ENCODE measurements around the gene MEGF8.

MEGF8 gene

DNA sequence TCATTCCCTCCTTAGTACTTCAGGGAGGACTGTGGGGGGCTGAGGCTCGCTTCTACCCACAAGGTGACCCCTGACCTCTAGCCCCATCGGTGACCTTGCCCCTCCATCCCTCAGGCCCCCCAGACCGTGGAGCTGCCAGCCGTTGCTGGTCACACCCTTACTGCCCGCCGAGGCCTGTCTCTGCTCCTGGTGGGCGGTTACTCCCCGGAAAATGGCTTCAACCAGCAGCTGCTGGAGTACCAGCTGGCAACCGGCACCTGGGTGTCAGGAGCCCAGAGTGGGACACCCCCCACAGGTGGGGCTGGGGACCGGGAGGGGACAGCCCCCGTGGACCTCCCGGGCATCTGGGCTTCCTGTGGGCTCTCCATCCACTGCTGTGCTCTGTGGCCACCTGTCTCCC lies 31.9 kb downstream of the MEGF8 start:
- DNase-seq, result no peak

DNA sequence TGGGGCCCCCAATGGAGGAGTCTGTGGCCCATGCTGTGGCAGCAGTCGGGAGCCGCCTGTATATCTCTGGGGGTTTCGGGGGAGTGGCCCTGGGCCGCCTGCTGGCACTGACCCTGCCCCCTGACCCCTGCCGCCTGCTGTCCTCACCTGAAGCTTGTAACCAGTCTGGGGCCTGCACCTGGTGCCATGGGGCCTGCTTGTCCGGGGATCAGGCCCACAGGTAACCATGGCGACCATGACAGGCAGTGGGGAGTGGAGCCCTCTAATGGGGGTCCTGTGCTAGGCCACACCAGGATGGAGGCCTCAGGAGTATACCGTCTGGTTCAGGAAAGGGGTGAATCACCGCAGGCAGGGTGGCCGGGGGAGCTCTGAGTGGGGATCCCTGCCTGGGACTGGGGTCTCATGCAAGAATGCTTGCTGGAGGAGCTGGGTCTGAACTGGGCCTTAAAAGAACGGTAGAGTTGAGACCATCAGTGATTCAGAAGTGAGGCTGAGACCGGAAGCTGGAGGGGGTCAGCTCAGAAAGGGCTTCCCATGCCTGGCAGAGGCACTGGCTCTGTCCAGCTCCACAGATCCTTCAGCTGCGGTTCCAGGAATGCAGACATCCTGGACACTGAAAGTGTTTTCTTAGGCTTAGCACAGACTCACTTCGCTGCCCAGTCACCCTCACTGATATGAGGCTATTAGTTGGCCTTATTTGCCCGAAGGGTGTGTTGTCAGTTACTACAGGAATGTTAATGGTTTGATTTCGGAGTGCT lies 35.5 kb downstream of the MEGF8 start:
- DNase-seq, result no peak

DNA sequence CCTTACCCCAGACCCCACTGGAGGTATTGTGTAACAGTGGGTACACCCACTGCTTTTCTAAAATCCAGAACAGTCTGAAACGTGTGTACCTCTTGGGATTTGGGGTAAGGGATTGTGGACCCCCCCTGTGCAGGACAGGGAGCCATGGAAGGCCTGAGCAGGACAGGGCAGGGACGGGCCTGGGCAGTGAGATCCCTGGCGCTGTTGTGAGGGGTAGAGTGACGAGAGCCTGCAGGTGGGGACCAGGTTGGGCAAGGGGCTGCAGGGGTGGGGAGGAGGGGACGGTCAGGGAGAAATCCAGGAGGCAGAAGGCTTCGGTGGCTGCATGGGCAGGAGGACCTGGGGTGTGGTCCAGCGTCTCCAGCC lies 36.1 kb downstream of the MEGF8 start:
- DNase-seq, result no peak

DNA sequence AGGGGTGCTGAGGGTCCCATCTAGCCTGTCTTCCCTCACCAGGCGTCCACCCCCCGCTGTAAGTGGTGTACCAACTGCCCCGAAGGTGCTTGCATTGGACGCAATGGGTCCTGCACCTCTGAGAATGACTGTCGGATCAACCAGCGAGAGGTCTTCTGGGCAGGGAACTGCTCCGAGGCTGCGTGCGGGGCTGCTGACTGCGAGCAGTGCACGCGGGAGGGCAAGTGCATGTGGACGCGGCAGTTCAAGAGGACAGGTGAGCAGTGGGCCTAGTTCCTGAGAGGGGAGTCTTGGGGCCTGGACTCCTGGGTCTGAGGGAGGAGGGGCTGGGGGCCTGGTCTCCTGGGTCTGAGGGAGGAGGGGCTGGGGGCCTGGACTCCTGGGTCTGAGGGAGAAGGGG lies 36.9 kb downstream of the MEGF8 start:
- DNase-seq, result no peak

DNA sequence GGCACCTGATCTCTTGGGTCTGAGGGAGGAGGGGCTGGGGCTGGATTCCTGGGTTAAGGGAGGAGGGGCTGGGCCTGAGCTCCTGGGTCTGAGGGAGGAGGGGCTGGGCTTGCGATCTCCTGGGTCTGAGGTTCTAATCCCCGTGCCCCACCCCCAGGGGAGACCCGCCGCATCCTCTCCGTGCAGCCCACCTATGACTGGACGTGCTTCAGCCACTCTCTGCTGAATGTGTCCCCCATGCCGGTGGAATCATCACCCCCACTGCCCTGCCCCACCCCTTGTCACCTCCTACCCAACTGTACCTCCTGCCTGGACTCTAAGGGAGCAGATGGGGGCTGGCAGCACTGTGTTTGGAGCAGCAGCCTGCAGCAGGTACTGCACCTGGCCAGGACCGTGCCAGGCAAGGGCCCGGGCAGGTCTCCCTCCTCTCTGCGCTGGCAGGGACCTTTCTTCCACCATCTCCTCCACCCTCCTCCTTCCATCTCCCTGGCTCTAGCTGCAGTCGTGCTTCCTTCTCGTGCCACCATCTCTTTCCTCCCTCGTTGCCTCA lies 37.5 kb downstream of the MEGF8 start:
- no peak for DNase-seq

DNA sequence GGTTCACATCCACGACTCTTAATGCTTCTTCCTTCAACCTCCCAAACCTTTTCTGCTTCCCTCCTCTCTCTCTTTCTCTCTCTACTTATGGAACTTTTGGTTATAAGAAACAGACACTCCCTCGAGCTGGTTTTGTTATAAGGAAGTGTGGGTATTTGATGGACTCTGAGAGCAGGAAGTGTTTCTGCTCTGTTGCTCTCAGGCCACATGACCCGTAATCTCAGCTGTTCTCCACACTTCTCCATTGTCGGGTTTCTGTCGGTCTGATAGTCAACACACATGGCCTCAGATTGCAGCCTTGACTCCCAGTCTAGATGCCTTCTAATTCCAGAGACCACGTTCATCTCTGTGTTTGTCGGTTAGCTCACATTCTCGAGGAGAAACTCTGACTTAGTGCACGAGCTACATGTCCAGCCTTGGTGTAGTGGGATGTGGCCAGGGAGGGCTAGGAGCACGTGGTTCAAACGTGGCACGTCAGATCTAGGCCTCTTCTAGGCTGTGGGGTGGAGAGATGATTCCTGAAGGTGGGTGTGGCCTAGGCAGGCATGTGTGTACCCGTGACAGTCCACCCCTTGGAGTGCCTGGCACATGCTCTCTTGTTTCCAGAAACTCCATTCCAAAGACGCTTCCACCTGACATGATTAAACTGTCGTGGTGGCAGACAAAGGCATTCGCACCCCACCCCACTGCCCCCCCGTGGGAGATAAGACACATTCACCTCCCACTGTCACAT lies 38.3 kb downstream of the MEGF8 start:
- no peak for DNase-seq

DNA sequence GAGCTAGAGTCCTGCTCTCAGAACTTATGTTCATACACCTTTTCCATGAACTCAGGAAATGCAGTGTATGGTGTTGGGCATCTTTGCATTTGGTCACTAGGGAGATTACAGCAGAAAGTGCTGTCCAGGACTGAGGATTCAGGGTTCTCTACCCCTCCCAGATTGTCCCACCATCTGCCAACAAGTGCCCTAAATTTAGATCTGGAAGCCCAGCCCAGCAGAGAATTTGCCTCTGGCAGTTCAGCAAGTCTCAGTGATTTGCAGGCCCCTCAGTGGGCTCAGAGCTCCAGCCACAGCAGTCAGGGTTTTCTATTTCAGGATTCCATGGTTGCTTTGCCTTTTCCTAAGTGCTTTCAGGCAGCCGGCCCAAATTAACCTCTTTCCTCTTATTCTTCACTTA lies 41.2 kb downstream of the MEGF8 start:
- DNase-seq, result no peak

DNA sequence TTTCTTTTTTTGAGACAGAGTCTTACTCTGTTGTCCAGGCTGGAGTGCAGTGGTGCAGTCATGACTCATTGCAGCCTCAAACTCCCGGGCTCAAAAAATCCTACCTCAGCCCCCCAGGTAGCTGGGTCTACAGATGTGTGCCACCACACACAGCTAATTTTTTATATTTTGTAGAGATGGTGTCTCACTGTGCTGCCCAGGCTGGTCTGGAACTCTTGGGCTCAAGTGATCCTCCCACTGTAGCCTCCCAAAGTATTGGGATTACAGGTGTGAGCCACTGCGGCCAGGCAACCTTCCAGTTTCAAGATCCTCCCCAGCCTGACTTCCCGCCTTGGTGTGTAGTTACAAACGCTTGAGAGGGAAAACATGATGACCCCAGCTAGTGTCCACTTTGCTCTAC lies 42.5 kb downstream of the MEGF8 start:
- no peak for DNase-seq

DNA sequence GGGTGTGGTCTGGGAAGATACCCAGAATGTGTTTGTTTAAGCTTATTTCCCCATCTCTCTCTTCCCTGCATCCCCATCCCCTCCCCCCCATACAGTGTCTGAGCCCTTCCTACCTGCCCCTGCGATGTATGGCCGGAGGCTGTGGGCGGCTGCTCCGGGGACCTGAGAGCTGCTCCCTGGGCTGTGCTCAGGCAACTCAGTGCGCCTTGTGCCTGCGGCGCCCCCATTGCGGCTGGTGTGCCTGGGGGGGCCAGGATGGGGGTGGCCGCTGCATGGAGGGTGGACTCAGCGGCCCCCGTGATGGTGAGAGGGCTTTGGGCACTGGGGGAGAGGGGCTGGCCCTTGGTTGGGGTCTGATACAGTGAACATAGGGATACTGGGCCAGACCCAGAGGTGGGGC lies 42.9 kb downstream of the MEGF8 start:
- DNase-seq, result no peak

DNA sequence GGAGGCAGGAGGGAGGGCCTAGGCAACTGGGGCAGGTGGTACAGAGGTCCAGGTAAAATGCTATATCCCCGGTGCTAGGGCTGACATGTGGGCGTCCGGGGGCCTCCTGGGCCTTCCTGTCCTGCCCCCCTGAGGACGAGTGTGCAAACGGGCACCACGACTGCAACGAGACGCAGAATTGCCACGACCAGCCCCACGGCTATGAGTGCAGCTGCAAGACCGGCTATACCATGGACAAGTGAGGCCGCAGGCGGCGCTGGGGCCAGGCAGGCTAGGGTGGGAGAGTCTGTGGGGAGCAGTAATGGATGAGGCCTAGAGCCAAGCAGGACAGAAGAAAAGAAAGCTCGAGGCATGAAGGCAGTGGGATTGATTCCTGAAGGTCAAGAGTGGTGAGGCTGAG lies 43.3 kb downstream of the MEGF8 start:
- DNase-seq, result no peak

DNA sequence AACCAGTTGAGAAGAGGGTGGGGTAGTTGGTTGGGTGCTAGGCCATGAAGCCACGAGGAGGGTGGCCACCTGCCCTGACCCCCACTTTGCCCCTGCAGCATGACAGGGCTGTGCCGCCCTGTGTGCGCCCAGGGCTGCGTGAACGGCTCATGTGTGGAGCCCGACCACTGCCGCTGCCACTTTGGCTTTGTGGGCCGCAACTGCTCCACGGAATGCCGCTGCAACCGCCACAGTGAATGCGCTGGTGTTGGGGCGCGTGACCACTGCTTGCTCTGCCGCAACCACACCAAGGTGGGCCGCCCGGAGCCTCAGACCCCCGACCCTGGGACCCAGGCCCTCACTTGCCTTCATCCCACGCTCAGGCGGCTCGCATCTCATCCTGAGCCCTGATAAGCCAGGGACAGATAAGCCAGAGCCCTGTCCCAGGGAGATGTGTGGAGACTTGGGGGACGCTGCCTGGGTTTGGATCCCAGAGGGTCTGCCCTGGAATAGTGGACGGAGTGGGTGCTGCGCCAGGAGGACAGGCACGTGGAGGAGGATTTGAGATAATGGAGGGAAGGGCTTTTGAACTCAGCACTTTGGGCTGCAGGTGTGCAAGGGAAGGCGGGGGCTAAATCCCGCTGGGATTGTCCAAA lies 44.1 kb downstream of the MEGF8 start:
- no peak for DNase-seq

DNA sequence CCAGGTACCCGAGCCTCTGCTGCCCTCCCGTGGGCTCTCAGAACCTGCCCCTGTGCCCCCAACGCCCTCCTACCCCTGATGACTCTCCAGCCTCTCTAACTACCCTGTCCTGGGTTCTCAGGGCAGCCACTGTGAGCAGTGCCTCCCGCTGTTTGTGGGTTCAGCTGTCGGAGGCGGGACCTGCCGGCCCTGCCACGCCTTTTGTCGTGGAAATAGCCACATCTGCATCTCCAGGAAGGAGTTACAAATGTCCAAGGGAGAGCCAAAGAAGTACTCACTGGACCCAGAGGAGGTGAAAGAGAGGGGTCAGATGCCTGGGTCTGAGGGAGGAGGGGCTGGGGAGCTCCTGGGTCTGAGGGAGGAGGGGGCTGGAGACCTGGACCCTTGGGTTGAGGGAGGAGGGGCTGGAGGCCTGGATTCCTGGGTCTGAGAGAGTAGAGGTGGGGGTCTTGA lies 44.7 kb downstream of the MEGF8 start:
- no peak for DNase-seq

DNA sequence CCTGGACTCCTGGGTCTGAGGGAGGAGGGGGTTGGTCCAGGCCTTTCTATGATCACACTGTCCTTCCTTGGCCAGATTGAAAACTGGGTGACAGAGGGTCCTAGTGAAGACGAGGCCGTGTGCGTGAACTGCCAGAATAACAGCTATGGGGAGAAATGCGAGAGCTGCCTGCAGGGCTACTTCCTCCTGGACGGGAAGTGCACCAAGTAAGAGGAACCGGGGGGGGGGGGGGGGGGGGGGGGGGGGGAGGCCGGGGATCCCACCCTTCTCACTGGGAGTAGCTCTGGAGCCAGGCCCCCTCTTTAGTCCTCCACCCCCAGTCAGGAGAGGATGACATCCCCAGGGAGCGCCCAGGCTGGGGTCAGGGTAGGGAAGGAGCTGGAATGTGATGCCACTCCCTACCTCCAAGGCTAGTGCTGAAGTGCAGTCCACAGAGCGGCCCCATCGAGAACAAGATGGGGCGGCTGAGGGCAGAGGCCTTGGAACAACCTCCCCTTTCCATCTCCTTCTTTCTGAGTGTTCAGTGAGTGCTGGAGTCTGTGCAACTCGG lies 45.3 kb downstream of the MEGF8 start:
- DNase-seq, result no peak

DNA sequence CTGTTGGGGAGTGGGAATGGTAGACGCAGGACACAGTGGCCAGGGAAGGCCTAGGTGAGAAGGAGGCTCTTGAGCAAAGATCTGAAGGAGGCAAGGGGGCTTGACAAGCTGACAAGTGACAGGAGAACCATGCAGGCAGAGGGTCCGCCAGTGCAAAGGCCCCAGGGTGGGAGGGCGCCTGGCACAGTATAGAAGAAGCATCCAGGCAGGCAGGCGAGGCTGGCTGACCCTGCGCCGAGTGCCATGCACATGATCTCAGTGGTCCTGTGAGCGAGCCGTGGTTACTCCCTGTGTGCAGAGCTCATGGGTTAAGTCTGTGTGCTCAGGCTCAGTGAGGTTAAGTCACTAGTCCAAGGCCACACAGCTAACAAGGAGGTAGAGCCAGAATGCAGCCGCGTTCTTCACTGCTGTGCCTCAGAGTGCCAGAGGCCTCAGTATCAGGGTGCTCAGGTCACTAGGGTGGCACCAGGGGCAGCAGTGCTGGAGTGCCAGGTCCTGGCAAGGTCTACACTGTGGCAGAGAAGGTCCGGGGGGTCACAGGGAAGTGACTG lies 49.5 kb downstream of the MEGF8 start:
- no peak for DNase-seq

DNA sequence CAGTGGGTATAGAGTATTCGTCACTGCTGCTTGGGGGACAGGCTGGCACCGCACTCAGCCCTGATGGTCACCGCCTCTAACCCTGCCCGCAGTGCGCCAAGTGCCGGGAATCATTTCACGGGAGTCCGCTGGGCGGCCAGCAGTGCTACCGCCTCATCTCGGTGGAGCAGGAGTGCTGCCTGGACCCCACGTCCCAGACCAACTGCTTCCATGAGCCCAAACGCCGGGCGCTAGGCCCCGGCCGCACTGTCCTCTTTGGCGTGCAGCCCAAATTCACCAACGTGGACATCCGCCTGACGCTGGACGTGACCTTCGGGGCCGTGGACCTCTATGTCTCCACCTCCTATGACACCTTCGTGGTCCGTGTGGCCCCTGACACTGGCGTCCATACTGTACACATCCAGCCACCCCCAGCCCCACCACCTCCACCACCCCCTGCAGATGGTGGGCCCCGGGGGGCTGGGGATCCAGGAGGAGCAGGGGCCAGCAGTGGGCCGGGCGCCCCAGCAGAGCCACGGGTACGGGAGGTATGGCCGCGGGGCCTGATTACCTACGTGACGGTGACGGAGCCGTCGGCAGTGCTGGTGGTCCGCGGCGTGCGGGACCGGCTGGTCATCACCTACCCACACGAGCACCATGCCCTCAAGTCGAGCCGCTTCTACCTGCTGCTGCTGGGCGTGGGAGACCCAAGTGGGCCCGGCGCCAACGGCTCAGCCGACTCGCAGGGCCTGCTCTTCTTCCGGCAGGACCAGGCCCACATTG lies 50.2 kb downstream of the MEGF8 start:
- DNase-seq, result no peak

DNA sequence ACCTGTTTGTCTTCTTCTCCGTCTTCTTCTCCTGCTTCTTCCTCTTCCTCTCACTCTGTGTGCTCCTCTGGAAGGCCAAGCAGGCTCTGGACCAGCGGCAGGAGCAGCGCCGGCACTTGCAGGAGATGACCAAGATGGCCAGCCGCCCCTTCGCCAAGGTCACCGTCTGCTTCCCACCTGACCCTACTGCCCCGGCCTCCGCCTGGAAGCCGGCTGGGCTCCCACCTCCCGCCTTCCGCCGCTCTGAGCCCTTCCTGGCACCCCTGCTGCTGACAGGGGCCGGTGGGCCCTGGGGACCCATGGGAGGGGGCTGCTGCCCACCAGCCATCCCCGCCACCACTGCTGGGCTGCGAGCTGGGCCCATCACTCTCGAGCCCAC lies 50.7 kb downstream of the MEGF8 start:
- DNase-seq, result no peak

DNA sequence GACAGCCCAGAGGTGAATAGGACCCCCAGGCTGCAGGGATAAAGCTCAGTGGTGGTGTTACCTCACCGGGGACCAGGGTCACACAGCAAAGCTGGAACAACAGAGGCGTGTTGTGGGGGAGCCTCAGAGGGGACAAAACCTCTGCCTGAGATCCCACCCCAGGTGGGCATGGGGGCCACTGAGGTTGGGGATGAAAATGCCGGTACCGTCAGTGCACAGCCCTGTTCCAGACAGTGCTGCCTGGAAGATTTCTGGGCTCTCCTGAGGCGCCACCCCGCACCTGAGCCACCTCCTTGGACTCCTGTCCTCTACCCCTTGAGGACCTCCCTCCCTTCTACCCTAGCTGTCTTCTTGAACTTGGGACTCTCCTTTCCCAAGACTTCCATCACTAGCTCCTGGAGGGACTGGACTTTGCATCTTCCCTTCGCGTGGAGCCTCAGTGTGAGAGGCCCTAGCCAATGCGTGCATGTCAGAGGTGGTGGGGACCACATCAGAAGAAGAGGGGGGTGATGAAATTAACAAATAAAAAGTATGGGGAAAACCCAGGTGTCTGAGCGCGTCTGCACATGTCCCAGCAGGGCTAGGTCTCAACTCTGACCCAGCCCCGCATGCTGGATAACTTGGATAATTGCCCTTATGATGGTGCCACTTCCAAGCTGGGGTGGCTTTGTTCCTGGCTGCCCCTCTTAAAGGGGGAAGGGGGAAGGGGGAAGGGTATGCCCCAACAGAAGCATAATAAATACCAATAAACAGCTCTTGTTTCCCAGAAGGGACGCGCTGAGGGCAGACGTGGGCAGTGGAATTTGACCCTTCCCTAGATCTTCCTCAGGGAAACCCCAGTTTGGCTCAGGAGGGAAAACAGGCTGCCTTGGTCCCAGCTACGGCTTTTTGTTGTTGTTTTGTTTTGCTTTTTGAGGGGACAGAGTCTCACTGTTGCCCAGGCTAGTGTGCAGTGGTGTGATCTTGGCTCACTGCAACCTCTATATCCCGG lies 53.1 kb downstream of the MEGF8 start:
- no peak for DNase-seq

DNA sequence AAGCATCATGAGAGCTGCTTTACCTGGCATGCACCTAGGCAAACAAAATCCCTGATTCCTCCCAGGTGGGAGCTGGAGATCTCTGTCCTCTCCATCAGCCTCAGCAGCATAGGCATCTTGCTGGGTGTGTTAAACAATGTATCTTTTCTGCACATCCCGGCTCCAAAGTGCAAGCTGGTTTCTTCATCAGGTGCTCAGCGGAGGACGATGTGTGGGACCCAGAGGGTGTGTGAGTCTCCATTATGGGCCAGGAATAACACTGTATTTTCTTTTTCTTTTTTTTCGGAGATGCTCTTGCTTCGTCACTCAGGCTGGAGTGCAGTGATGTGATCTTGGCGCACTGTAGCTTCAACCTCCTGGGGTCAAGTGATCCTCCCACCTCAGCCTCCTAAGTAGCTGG lies 54.7 kb downstream of the MEGF8 start:
- DNase-seq, result no peak

DNA sequence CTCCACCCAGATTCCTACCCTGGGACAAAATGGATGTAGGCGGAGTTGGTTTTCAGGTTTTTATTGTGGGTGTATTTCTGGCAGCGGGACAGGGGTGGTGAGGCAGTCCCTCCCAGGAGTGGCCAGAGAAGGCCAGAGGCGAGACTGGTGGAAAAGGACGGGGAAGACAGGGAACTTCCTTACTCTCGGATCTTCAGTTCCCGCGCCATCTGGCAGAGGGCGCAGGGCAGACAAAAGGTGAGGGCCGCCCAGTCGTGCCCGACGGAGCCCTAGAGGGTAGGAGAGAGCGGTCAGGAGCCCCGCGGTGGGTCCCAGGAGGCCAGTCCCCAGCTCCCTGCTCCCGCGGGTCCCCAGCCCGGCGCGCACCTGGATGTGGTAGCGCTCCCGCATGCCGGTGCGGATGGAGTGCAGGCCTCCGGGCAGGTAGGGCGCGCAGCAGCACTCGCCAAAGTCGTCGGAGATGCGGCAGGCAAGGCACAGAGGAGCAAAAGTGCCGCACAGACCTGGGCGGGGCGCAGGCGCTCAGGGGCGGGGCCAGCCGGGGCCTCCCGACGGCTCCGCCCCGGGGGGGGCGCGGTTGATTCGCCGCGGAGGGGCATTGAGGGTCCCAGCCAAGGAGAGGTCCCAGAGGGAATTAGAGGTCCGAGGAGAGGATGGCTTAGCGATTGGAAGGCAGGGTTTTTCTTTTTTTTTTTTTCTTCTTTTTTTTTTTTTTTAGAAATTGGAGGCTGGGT lies 61.7 kb downstream of the MEGF8 start:
- peak; percentile 68 for DNase-seq

DNA sequence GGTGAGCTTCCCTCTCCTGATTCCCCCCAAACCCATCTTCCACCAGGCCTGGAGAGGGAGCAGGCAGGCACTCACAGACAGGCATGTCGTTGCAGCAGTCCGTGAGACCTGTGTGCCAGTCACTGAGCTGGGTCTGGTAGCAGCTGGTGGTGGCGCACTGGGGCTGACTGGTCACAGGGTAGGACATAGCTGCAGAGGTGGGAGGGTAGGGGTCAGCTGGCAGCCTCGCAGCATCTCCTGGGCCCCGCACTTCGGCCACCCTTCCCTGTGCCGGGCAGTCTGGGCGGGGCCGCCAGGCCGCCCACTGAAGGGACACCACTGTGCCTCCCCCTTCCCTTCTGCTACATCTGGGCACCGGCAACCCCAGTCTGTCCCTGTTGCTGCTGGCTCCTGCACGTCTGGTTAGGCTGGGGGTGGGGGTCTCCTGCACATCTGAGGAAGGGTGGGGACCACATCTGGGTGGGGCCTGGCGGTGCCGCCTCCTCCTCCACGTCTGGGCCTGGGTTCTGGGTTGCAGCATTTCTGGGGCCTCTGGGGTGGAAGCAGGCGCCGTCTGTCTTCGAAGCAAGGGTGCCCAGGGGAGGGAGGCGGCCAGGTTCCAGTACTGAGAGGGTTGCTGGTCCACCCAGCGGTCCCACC lies 63.5 kb downstream of the MEGF8 start:
- no peak for DNase-seq
